Right ventricle myocardium inferior (tissue), 1 donor: ENCODE data around the gene ZNF331. TPM values are rescaled to one million over a fixed set of nuclear protein-coding genes. Genes with fewer than 3 reads are reported as not detected.

Source experiments
- ATAC-seq: fragments of 200-7000 bp; cut with Tn5 transposase; one replicate; pipeline ENCODE4 v1.9.1; 2020; ENCODE audit warnings: mild to moderate bottlenecking, moderate library complexity
- DNase-seq: peaks from one replicate; pipeline ENCODE4 v3.0.0; 2021; ENCODE audit errors: missing footprints
- intact Hi-C: fragments of 100-400 bp; cut with DNase I; formaldehyde crosslinking; loops from one replicate; pipeline ENCODE4 v1.11.0; 2022
- total RNA-seq: library from RNA; stranded (reverse); fragmentation: NEBNext Ultra II Directional; extraction: Animal tissue kit (Norgen Biotek cat#: 25700); gene quantifications from one replicate; pipeline ENCODE4 v1.2.1, GENCODE V29; 2021
- donor health status: DM: no; HTN: yes; CAD: no; lungs with severe emphysema.

The ZNF331 gene
- total RNA-seq, 1 donor from 2014 or later = 9.3 TPM

- ATAC-seq = no peak
- intact Hi-C loops = no loop called here
- DNase-seq = no peak
Observed at GRCh38 chr19:53553156-53553555, 15.2 kb downstream of the ZNF331 start.

DNA sequence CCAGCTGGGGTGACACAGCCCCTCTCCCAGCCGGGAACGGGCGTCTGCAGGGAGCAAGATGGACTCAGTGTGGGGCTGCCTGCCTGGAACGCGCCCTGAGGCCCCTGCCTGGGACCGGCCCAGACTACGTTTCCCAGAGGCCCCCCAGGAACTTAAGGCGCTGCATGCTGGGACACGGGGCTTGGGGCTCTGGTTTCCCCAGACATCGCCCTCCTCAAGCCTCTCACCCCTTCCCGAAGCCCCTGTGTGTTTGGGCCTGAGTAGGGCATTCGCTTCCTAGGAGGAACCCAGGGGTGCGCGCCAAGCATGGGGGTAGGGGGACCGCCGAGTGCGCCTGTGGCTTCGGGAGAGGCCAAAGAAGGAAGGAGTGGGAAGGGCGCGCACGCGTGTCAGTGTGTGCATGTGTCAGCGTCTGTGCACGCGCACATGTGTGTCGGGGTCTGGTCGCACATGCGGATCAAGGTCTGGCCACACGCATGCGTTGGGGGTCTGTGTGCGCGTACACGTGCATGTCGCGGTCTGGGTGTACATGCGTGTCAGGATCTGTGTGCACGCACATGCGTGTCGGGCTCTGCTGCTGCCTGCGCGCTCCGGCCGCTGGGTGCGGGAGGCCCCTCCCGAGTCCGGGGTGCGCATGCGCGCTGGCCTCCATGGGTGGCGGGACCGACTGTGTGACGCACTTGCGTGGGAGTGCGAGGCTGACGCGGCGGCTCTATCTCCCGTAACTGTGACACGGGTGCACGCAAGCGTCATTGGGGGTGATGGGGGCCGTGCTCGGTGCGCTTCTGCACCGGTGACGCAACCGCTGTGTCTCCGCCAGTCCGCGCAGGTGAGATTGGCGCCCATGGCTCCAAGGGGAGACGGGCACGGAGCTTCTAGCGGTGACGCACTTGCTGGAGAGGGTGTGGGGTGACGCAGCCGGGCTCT, 16.2 kb downstream of the ZNF331 start:
- DNase-seq (peak; percentile 94), ATAC-seq (peak; percentile 94)
- intact Hi-C loops = no loop called here

DNA sequence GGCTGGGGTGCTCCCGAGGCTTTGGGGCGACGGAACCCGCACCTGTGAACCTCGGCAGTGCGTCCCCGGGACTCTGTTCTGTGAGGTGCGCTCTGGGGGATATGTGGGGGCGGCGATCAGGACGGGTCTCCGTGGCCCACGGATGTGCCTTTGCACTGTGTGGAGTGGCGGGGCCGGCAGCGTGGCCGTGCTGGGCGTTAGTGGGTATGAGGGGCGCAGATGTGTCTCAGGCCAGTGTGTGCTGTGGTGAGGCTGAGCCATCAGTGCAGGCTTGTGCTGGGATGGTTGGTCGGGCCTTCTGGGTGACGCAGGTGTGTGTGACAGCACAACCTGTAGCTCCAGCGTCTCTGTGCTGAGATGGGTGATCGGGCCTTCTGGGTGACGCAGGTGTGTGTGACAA, 16.9 kb downstream of the ZNF331 start:
- intact Hi-C loops = no loop called here
- DNase-seq (no peak), ATAC-seq (peak; percentile 45)

GRCh38 chr19:53555352-53555751, 17.4 kb downstream of the ZNF331 start:
- intact Hi-C loops = no loop called here
- ATAC-seq (no peak), DNase-seq (no peak)

GRCh38 chr19:53571339-53571738, 33.4 kb downstream of the ZNF331 start:
- ATAC-seq (no peak), DNase-seq (no peak)
- intact Hi-C loops = no loop called here

DNA sequence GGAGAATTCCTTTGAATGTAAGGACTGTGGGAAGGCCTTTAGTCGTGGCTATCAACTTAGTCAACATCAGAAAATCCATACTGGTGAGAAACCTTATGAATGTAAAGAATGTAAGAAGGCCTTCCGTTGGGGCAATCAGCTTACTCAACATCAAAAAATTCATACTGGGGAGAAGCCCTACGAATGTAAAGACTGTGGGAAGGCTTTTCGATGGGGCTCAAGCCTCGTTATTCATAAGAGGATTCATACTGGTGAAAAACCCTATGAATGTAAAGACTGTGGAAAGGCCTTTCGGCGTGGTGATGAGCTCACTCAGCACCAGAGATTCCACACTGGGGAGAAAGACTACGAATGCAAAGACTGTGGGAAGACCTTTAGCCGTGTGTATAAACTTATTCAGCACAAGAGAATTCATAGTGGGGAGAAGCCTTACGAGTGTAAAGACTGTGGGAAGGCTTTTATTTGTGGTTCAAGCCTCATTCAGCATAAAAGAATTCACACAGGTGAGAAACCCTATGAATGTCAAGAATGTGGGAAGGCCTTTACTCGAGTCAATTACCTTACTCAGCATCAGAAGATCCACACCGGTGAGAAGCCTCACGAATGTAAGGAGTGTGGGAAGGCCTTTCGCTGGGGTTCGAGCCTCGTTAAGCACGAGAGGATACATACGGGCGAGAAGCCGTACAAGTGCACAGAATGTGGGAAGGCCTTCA, 39.2 kb downstream of the ZNF331 start:
- intact Hi-C loops = no loop called here
- DNase-seq = no peak
- no peak for ATAC-seq

GRCh38 chr19:53577968-53578367, 40.0 kb downstream of the ZNF331 start:
- intact Hi-C loops = no loop called here
- DNase-seq (no peak), ATAC-seq (no peak)

DNA sequence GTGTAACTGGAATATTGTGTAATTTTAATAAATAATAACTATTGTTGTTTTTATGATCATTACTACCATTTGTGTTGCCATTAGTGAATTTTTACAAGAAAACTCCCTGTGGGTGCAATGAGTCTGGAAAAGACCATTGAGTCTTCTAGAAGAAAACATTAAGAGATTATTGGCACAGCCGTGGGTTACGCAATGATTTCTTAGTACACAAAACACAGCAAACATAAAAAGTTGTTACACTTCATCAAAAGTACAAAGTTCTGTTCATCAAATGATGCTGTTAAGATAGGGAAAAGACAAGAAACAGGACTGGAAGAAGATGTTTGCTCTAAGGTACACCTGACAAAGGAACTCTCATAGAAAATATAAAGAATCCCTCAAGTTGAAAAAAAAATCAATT, 41.6 kb downstream of the ZNF331 start:
- DNase-seq = no peak
- intact Hi-C loops = no loop called here
- no peak for ATAC-seq

DNA sequence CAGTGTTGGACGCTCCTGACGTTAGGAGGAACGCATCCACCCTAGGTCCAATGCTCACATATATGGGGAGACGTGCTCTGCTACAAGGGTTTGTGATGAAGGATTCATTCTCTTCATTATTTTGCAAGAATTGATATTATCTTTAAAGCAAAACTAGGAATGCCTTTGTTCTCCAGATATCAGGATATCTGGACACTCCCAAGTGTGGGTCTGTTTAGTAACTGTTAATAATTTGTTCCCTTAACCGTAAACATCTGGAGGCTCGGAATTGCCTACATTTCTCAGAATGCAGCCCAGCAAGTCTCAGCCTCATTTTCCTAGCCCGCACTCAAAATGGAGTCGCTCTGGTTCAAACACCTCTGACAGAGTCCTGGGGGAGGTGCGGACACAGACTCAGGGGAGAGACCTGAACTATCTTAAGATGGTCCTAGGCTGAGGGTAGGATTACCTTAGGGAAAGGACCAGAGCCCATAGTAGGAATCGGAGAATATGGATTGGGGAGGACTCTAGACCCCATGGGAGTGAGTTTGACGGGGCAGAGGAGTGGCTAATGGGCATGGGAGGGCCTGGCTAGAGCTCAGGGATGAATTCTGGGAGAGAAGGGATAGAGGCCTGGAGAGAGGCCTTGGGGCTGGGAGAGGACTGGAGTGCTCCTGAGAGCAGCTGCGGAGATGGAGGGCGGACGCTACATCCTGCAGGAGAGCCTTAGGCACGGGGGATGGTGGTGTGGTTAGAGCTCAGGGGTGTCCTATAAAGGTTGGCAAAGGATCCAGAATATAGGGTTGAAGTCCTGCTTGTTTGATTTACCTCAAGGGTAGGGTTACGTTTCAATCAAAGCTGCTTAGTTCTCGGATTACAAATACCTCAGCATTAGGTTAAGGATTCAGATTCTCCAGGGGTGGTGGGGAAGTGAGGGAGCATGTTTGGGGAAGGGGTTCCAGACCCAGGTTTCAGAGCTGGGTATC, 43.2 kb downstream of the ZNF331 start:
- DNase-seq (no peak), ATAC-seq (no peak)
- intact Hi-C loops = no loop called here

- DNase-seq (no peak), ATAC-seq (no peak)
- intact Hi-C loops = no loop called here
Observed at GRCh38 chr19:53581871-53582279, 43.9 kb downstream of the ZNF331 start.

DNA sequence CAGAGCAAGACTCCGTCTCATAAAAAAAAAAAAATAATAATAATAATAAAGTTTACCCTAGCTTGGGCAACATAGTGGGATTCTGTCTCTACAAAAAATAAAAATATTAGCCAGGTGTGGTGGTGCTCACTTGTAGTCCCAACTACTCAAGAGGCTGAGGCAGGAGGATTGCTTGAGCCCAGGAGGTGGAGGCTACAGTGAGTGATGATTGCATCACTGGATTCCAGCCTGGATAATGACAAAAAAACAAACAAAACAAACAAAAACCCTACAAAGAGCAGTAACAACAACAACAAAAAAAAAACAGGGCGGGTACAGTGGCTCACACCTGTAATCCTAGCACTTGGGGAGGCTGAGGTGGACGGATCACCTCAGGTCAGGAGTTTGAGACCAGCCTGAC, 45.2 kb downstream of the ZNF331 start:
- intact Hi-C loops = no loop called here

GRCh38 chr19:53586277-53586691, 48.3 kb downstream of the ZNF331 start:
- no peak for ATAC-seq
- intact Hi-C loops = no loop called here

More for the DNA sequence above, 45.2 kb downstream of the ZNF331 start:
- DNase-seq (no peak), ATAC-seq (no peak)

GRCh38 chr19:53594811-53595509, 57.0 kb downstream of the ZNF331 start:
- no peak for ATAC-seq
- intact Hi-C loops = loop anchor here (10.0 kb wide), 1 partner anchor 150 kb away; no protein-coding TSS in a partner anchor
- DNase-seq = no peak

More at GRCh38 chr19:53586277-53586691, 48.3 kb downstream of the ZNF331 start:
- DNase-seq = no peak

GRCh38 chr19:53595510-53595867, 57.5 kb downstream of the ZNF331 start:
- no peak for DNase-seq
- intact Hi-C loops = loop anchor here (10.0 kb wide), 1 partner anchor 149 kb away; no protein-coding TSS in a partner anchor
- no peak for ATAC-seq

DNA sequence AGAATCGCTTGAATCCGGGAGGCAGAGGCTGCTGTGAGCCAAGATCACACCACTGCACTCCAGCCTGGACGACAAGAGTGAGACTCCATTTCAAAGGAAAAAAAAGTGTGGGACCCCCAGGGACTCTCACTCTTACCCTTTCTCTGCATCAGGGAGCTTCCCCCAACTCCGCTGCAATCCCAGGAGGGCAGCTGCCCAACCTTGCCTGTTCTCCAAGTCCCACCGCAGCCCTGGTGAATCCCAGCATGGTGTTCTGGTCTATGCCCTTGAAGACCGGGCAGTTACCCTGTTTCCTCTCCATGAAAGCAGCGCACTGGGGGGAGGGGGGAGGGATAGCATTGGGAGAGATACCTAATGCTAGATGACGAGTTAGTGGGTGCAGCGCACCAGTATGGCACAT, 58.1 kb downstream of the ZNF331 start:
- no peak for ATAC-seq
- intact Hi-C loops = loop anchor here (10.0 kb wide), 1 partner anchor 149 kb away; no protein-coding TSS in a partner anchor

DNA sequence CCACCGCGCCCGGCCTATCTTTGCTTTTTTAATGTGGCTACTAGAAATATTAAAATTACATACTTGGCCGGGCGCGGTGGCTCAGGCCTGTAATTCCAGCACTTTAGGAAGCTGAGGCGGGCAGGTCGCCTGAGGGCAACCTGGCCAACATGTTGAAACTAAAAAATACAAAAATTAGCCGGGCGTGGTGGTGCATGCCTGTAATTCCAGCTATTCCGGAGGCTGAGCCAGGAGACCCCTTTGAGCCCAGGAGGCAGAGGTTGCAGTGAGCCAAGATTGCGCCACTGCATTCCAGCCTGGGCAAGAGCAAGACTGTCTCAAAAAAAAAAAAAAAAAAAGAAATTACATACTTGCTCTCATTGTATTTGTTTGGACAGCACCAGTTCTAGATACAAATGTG, 59.1 kb downstream of the ZNF331 start:
- DNase-seq (no peak), ATAC-seq (no peak)
- intact Hi-C loops = loop anchor here (10.0 kb wide), 1 partner anchor 148 kb away; no protein-coding TSS in a partner anchor

More for the DNA sequence above, 58.1 kb downstream of the ZNF331 start:
- no peak for DNase-seq

GRCh38 chr19:53598361-53598760, 60.4 kb downstream of the ZNF331 start:
- no peak for ATAC-seq
- DNase-seq = no peak
- intact Hi-C loops = loop anchor here (10.0 kb wide), 1 partner anchor 146 kb away; no protein-coding TSS in a partner anchor

- DNase-seq (no peak), ATAC-seq (no peak)
- intact Hi-C loops = loop anchor here (2.0 kb wide), 1 partner anchor 59 kb away; no protein-coding TSS in a partner anchor
Observed at GRCh38 chr19:53600217-53600616, 62.3 kb downstream of the ZNF331 start.
